PFSK-1 (cell line): Measurements from ENCODE around the gene AGPAT3.

Source experiments
- POLR2AphosphoS5 ChIP-seq: IDR thresholded peaks from 2 replicates; pipeline ENCODE4 v1.6.1; 2012; ENCODE audit warnings: low read depth, mild to moderate bottlenecking, control low read depth, low read length, moderate library complexity
- REST ChIP-seq, 2 experiments: IDR thresholded peaks; 2 replicates each; pipeline versions ENCODE4 v1.6.1 to v1.8.0; 2011 to 2012; ENCODE audit warnings: low read depth in 2 of 2, low read length in 2 of 2, control low read depth in 1 of 2, inconsistent platforms in 1 of 2, mild to moderate bottlenecking in 1 of 2, moderate library complexity in 1 of 2; ENCODE audit not compliant: insufficient read depth in 1 of 2
- SIN3A ChIP-seq: IDR thresholded peaks from 2 replicates; pipeline ENCODE4 v1.6.1; 2012; ENCODE audit warnings: mild to moderate bottlenecking, low read length, moderate library complexity, borderline replicate concordance; ENCODE audit not compliant: insufficient read depth
- TAF1 ChIP-seq: IDR thresholded peaks from 2 replicates; pipeline ENCODE4 v1.6.1; 2012; ENCODE audit warnings: low read length, control low read depth, borderline replicate concordance; ENCODE audit not compliant: insufficient read depth

DNA sequence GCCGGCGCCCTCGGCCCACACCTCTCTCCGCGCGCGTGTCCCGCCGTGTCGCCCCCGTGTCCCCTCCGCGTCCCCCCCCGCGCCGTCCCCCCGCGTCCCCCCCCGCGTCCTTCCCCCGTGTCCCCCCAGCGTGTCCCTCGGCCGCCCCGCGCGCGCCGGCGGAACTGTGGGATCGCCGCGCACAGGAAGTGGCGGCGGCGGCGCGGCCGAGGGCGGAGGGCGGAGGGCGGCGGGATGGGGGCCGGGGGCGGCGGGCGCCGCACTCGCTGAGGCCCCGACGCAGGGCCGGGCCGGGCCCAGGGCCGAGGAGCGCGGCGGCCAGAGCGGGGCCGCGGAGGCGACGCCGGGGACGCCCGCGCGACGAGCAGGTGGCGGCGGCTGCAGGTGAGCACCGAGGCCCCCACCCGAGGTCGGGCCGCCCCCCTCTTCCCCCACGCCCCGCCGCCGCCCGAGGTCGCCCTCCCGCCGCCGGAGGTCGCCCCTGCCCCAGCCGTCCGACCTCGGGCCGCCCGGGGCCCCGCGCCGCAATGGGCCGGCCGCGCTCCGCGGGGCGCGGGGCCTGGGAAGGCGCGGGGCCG, at the start of gene AGPAT3:
- no peak for TF ChIP-seq POLR2AphosphoS5
- TF ChIP-seq SIN3A: no peak
- TF ChIP-seq TAF1: no peak
- no peak for TF ChIP-seq REST (IDR thresholded peaks at IDR 0.05; ENCODE audit: insufficient read depth in 1 of 2, low read depth in 2 of 2, low read length in 2 of 2)
